Activated CD8-positive, alpha-beta memory T cell treated with anti-CD3 and anti-CD28 coated beads, Interleukin-2, amount 10 ng/mL, durations not matched to agents 7 days and 5 days (primary cell): ENCODE results near the gene IFNA14. TPM values are rescaled to one million over a fixed set of nuclear protein-coding genes. Genes with fewer than 3 reads are reported as not detected.
"Not testable (repeated sequence)": the region's sequence is repeated elsewhere in the genome, so short reads cannot be mapped to it uniquely, and the experiment has no call there.

Experiments
- ATAC-seq: fragments of 150-1000 bp; cut with Tn5 transposase; one replicate; pipeline ENCODE4 v1.10.0; 2021; ENCODE audit warnings: moderate library complexity
- CTCF ChIA-PET: fragments of 350-600 bp; sonication (Branson Sonifier 250); formaldehyde crosslinking; loops from one replicate; lab custom pipeline; 2021; ENCODE audit warnings: antibody characterized with exemption; lab: Charles Lee
- DNase-seq: peaks from one replicate; pipeline ENCODE4 v3.0.0-alpha.2; 2020
- H3K27ac Mint-ChIP-seq: one replicate; pipeline ENCODE4 v1.8.0; 2021; ENCODE audit warnings: mild to moderate bottlenecking, mixed read lengths
- H3K27me3 Mint-ChIP-seq: one replicate; pipeline ENCODE4 v1.8.0; 2021; ENCODE audit warnings: mixed read lengths
- H3K36me3 Mint-ChIP-seq: one replicate; pipeline ENCODE4 v1.8.0; 2021; ENCODE audit warnings: mild to moderate bottlenecking, mixed read lengths
- H3K4me1 Mint-ChIP-seq: one replicate; pipeline ENCODE4 v1.8.0; 2021; ENCODE audit warnings: mixed read lengths
- H3K4me3 Mint-ChIP-seq: one replicate; pipeline ENCODE4 v1.8.0; 2021; ENCODE audit warnings: mild to moderate bottlenecking, moderate library complexity, mixed read lengths
- H3K9me3 Mint-ChIP-seq: one replicate; pipeline ENCODE4 v1.8.0; 2022; ENCODE audit warnings: low read depth, mixed read lengths
- total RNA-seq, 2 experiments: library from RNA; stranded (reverse); gene quantifications; one replicate each; pipeline ENCODE4 v1.2.3, GENCODE V29; 2021

Gene IFNA14
- total RNA-seq, 2 experiments from 2014 or later = not detected

GRCh38 chr9:21210311-21210710 is 29.5 kb downstream of the IFNA14 start:
- Mint-ChIP-seq H3K4me3 (no peak overlapping the region), H3K4me1 (peaks cover 5% of the 10 kb centered on the region), H3K27me3 (peaks cover 21% of the 10 kb centered on the region), H3K27ac (no peak overlapping the region), H3K36me3 (no peaks in the 10 kb centered on the region), H3K9me3 (no peaks in the 10 kb centered on the region)
- CTCF ChIA-PET = no interaction called here
- ATAC-seq (no peak), DNase-seq (no peak)

GRCh38 chr9:21207043-21207442 is 32.8 kb downstream of the IFNA14 start, which contains the start of gene IFNA10:
TSS of gene IFNA10 (minus strand) at chr9:21207143. CDS start at chr9:21207097, 46 bp downstream.
- ATAC-seq, H3K4me1 Mint-ChIP-seq, H3K4me3 Mint-ChIP-seq, H3K9me3 Mint-ChIP-seq, DNase-seq, H3K36me3 Mint-ChIP-seq, H3K27ac Mint-ChIP-seq, CTCF ChIA-PET: not testable (repeated sequence)
- peaks cover 32% of the 10 kb centered on the region for H3K27me3 Mint-ChIP-seq

GRCh38 chr9:21205204-21205603 is 34.6 kb downstream of the IFNA14 start:
- H3K36me3 Mint-ChIP-seq = no peaks in the 10 kb centered on the region
- H3K27me3 Mint-ChIP-seq = peaks cover 46% of the 10 kb centered on the region
- DNase-seq = no peak
- H3K27ac Mint-ChIP-seq = no peak overlapping the region
- no peaks in the 10 kb centered on the region for H3K9me3 Mint-ChIP-seq
- no peak for ATAC-seq
- no peak overlapping the region for H3K4me3 Mint-ChIP-seq
- peaks cover 4% of the 10 kb centered on the region for H3K4me1 Mint-ChIP-seq
- CTCF ChIA-PET = no interaction called here

GRCh38 chr9:21202105-21202504 is 37.7 kb downstream of the IFNA14 start, which contains the start of gene IFNA7:
TSS of gene IFNA7 (minus strand) at chr9:21202205. CDS start at chr9:21202165, 40 bp downstream.
- H3K27me3 Mint-ChIP-seq = peaks cover 45% of the 10 kb centered on the region
- H3K27ac Mint-ChIP-seq, DNase-seq, H3K36me3 Mint-ChIP-seq, H3K9me3 Mint-ChIP-seq, H3K4me1 Mint-ChIP-seq, ATAC-seq, H3K4me3 Mint-ChIP-seq: not testable (repeated sequence)
- CTCF ChIA-PET = interaction anchor here (1.8 kb wide), 1 partner anchor 8 kb away, joined by 3 read pairs; no protein-coding TSS in a partner anchor

- H3K9me3 Mint-ChIP-seq, H3K36me3 Mint-ChIP-seq, H3K4me1 Mint-ChIP-seq, H3K27ac Mint-ChIP-seq: not testable (repeated sequence)
- ATAC-seq (peak; percentile 90), DNase-seq (peak; percentile 70)
- CTCF ChIA-PET = interaction anchor here (0.7 to 2.7 kb wide), 25 partner anchors 8 to 593 kb away, joined by 3 to 16 read pairs (median 4); partner anchors contain the start of genes IFNA7 and KLHL9
- Mint-ChIP-seq H3K4me3 (peak overlapping the region; percentile 36), H3K27me3 (peaks cover 16% of the 10 kb centered on the region)
Measured at GRCh38 chr9:21194867-21195776, 44.7 kb downstream of the IFNA14 start.

Other genes with a start within 250 kb of the IFNA14 start
- gene HACD4, start 208.4 kb downstream of the IFNA14 start, total RNA-seq = 10 to 100 TPM; 10.1 to 12.9 TPM
- gene IFNB1, start 162.1 kb downstream of the IFNA14 start, total RNA-seq = 1 to 10 TPM; 1.1 to 1.2 TPM
- gene IFNW1, start 98.2 kb downstream of the IFNA14 start, total RNA-seq = under 1 TPM in 1 of 2 experiments, not detected in 1; 0.23 TPM
- not detected for gene IFNA21, start 73.3 kb downstream of the IFNA14 start, total RNA-seq
- gene IFNA4, start 52.4 kb downstream of the IFNA14 start, total RNA-seq = not detected
- gene IFNA7, start 37.8 kb downstream of the IFNA14 start, total RNA-seq = not detected
- not detected for gene IFNA10, start 32.9 kb downstream of the IFNA14 start, total RNA-seq
- gene IFNA16, start 22.7 kb downstream of the IFNA14 start, total RNA-seq = not detected
- not detected for gene IFNA17, start 11.8 kb downstream of the IFNA14 start, total RNA-seq
- not detected for gene IFNA5, start 65.3 kb upstream of the IFNA14 start, total RNA-seq
- gene KLHL9, start 95.4 kb upstream of the IFNA14 start, total RNA-seq = 10 to 100 TPM; 15.4 to 21.2 TPM
- gene IFNA6, start 110.9 kb upstream of the IFNA14 start, total RNA-seq = not detected
- not detected for gene IFNA13, start 128.1 kb upstream of the IFNA14 start, total RNA-seq
- not detected for gene IFNA2, start 145.4 kb upstream of the IFNA14 start, total RNA-seq
- gene IFNA8, start 169.1 kb upstream of the IFNA14 start, total RNA-seq = not detected
- gene IFNA1, start 200.4 kb upstream of the IFNA14 start, total RNA-seq = not detected
- not detected for gene IFNE, start 242.3 kb upstream of the IFNA14 start, total RNA-seq